Coronary artery (tissue), 2 donors: ENCODE measurements around the gene REXO2.

Source experiments
- DNase-seq: peaks from one replicate; pipeline ENCODE4 v3.0.0-alpha.2; 2017; ENCODE audit warnings: low spot score
- H3K27ac ChIP-seq, 2 donors: fragments of 200-600 bp; sonication (generic); one replicate each; pipeline ENCODE4 v1.5.1; 2016 to 2019
- H3K4me3 ChIP-seq: fragments of 200-600 bp; sonication (generic); 2 replicates; pipeline ENCODE4 v1.5.1; 2016; ENCODE audit warnings: mild to moderate bottlenecking, moderate library complexity
- TF ChIP-seq, protein P1 (sequence below): fragments of 200-600 bp; sonication (generic); IDR thresholded peaks from one replicate; pipeline ENCODE4 v1.5.1; 2019; ENCODE audit warnings: antibody characterized with exemption

REXO2 gene

DNA sequence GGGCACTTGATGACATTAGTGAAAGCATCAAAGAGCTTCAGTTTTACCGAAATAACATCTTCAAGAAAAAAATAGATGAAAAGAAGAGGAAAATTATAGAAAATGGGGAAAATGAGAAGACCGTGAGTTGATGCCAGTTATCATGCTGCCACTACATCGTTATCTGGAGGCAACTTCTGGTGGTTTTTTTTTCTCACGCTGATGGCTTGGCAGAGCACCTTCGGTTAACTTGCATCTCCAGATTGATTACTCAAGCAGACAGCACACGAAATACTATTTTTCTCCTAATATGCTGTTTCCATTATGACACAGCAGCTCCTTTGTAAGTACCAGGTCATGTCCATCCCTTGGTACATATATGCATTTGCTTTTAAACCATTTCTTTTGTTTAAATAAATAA is 10.6 kb downstream of the REXO2 start:
- Histone ChIP-seq H3K4me3 (no peak overlapping the region), H3K27ac (no peak overlapping the region)
- no peak for DNase-seq
- TF ChIP-seq, protein P1, sequence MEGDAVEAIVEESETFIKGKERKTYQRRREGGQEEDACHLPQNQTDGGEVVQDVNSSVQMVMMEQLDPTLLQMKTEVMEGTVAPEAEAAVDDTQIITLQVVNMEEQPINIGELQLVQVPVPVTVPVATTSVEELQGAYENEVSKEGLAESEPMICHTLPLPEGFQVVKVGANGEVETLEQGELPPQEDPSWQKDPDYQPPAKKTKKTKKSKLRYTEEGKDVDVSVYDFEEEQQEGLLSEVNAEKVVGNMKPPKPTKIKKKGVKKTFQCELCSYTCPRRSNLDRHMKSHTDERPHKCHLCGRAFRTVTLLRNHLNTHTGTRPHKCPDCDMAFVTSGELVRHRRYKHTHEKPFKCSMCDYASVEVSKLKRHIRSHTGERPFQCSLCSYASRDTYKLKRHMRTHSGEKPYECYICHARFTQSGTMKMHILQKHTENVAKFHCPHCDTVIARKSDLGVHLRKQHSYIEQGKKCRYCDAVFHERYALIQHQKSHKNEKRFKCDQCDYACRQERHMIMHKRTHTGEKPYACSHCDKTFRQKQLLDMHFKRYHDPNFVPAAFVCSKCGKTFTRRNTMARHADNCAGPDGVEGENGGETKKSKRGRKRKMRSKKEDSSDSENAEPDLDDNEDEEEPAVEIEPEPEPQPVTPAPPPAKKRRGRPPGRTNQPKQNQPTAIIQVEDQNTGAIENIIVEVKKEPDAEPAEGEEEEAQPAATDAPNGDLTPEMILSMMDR: no peak

DNA sequence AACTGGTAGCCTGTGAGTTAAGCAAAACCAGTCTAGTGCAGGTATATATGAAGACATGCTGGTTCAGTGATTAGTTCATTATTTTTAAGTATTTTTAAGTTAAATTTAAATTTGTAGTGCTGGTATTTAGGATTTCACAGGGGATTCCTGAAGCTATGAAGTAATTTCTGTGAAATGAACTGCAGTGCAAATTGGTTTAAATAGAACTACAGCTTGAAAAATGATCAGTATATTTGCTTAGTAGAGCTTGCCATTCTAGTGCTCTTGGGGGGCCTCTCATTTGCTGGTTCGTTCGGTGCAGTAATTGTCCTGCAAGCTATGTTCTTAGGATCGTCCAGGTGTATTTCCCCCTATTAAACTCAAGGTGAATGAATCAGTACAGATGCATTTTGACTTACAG is 13.1 kb downstream of the REXO2 start:
- Histone ChIP-seq H3K4me3 (no peak overlapping the region), H3K27ac (no peak overlapping the region)
- DNase-seq: no peak
- TF ChIP-seq, protein P1: no peak

DNA sequence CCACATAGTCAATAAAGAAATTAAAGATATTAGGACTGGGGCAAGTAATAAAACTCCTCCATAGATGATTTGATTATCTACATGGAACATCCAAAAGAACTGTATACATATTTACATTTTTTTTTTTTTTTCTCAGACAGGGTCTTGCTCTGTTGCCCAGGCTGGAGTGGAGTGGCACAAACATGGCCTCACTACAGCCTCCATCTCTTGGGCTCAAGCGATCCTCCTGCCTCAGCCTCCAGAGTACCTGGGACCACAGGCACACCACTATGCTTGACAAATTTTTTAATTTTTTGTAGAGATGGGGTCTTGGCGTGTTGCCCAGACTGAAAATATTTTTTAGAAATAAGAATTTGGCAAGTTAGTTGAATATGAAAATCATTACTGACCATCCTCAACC is 24.7 kb downstream of the REXO2 start:
- H3K27ac ChIP-seq: no peak overlapping the region
- H3K4me3 ChIP-seq: no peak overlapping the region
- DNase-seq: no peak
- TF ChIP-seq, protein P1: no peak

- Histone ChIP-seq H3K4me3 (no peak overlapping the region), H3K27ac (no peak overlapping the region)
- TF ChIP-seq, protein P1: no peak
- DNase-seq: no peak
Measured at GRCh38 chr11:114466742-114467141, 27.5 kb downstream of the REXO2 start.

DNA sequence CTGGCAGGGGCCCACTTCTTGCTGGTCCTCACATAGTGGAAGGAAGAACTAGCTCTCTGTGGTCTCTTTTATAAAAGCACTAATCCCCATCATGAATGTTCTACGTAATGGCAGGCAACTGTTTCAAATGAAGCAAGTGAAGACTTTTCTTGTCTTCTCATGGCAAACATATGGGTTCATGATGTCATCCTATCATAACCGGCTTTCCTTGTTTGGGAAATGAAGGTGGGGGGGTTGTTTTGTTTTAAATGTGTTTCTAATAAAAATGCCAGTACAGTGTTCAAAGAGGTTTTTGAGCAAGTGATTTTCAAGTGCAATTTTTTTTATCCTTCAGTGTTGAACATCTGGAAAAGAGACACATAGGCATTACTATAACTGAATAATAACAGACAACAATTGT is 33.4 kb downstream of the REXO2 start:
- TF ChIP-seq, protein P1: no peak
- Histone ChIP-seq H3K4me3 (no peak overlapping the region), H3K27ac (no peak overlapping the region)
- DNase-seq: no peak

- TF ChIP-seq, protein P1: no peak
- no peak overlapping the region for H3K4me3 ChIP-seq
- no peak overlapping the region for H3K27ac ChIP-seq
- no peak for DNase-seq
Measured at GRCh38 chr11:114478001-114478410, 38.7 kb downstream of the REXO2 start.

DNA sequence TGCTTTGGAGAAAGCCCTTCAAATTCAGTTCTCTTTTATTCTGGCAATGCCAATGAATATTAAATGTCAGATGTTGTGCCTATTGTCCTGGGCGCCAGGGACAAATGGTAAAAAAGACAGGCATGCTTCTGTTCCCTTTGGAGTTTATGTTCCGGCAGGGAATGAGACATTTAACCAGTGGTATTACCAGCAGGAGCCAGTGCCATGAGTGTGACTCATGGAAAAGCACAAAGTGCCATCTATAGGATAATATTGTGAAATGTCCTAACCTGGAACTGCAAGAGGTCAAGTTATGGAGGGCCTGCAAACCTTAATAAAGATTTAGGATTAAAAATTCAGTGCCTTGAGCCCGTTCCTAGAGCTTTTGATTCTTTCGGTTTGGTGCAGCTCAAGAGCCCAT is 39.5 kb downstream of the REXO2 start:
- no peak for DNase-seq
- no peak overlapping the region for H3K27ac ChIP-seq
- no peak overlapping the region for H3K4me3 ChIP-seq
- TF ChIP-seq, protein P1: no peak
